HG02973 (cell line): ENCODE measurements around the gene PLEKHH3.
A peak's percentile ranks its signal among the peaks of the same experiment; 100 is the strongest.

Source experiments
- ATAC-seq: cut with Tn5 transposase; IDR thresholded peaks from one replicate; pipeline ENCODE4 v1.9.1; 2021; ENCODE audit warnings: moderate library complexity; ENCODE audit not compliant: unreplicated experiment

The PLEKHH3 gene, protein sequence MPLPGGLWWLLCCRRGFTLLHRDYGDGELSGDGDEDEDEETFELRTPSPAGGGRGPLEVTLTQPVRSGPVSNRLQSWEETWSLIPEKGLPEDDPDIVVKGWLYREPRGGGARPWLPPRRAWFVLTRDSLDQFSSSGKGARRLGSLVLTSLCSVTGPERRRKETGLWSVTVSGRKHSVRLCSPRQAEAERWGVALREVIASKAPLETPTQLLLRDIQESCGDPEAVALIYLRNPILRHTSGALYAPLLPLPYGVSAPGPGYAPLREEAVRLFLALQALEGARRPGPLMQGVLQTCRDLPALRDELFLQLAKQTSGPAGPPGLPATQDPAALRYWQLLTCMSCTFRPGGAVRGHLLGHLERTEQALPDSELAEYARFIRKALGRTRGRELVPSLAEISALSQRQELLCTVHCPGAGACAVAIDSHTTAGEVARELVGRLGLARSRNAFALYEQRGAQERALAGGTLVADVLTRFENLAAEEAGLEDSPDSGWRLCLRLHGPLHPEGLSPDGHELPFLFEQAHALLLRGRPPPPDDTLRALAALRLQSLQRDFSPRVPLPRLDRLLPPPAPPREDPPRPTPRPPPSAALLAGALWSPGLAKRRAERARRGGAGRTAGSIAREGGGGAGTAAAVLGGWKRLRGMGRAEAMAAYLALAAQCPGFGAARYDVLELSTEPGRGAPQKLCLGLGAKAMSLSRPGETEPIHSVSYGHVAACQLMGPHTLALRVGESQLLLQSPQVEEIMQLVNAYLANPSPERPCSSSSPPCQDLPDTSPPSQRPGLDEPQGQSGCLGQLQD

GRCh38 chr17:42676424-42677011, at the start of gene PLEKHH3:
Gene PLEKHH3, minus strand, starts transcription at chr17:42676994. Its CDS starts 431 bp downstream, at chr17:42676563.
- ATAC-seq: no peak

GRCh38 chr17:42725143-42725542, 48.3 kb upstream of the PLEKHH3 start:
- ATAC-seq: no peak

DNA sequence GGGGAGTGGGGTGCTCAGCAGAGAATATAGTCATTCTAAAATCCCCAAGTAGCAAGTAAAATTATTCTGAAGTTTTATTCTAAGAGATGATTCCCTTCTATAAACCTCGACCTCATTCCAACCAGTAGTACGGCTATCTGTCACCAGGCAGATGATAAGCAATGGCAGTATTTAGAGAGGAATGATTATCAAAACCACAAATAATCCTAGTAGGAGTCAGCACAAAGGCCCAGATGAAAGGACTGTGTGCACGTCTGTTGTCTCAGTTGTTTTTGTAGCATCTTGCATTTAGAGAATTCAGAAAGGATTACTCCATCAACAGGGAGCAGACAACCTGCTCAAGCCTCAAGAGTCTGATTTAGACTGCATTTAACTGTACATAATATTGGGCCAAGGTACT, 46.8 kb upstream of the PLEKHH3 start:
- ATAC-seq: no peak

DNA sequence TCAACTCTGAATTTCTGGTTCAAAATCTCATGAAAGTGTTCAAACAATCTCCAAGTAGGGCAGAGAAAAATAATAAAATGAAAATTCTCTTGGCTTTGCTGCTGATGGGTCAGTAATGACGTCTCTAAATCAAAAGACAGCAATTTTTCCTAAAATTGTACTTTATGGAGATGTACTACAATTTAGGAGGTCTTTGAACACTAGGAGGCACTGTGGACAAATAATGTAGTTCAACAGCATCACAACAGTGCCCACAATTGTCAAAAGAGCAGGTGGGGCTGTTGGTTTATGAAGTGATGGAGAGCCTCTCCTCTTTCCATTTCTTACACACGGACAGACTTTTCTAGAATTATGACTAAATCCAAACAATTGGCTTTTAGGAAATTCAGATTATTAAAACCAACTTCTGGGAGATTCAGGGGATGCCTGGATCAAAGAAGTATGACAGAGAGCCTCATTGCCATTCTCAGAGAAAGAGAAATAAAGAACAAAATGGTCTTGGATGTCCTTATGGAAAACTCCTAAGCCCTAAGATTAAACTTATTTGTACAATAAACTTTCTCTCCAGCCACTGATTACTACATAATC, 44.3 kb upstream of the PLEKHH3 start:
- no peak for ATAC-seq

- no peak for ATAC-seq
These were observed 32.8 kb upstream of the PLEKHH3 start for GRCh38 chr17:42709561-42709960.

DNA sequence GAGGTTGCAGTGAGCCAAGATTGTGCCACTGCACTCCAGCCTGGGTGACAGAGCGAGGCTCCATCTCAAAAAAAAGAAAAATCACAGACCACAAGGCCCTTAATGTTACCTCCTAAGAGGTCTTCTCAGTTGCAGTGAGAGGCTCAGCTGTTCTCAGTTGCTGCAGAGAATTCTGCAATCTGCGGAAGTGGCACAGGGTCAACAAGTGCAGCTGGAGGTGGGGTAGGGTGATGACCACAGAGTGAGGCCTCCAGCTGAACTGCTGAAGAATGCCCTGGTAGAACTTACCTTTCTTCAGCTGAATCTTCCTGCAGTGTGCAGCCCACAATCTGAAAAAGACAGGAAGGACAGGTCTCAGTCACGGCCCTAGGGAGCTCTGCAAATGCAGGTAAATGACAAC, 31.8 kb upstream of the PLEKHH3 start:
- no peak for ATAC-seq

DNA sequence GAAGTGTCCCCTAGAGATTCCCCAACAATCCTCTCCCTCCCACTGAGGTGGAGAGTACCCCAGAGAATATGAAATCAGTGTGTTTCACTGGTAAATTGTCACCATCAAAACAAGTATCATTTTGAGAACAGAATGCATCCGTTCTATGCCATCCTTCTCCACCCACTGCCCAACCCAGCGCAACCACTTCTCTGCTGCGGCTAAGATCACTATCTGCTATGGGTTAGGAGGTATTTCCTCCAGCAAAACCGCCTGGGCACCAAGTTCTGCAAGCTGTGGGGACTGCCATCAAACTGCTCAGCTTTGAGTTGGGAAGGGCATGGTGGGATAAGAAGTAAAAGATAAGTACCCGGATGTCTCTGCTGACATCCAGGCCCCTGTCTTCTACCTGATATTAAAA, 29.9 kb upstream of the PLEKHH3 start:
- no peak for ATAC-seq

DNA sequence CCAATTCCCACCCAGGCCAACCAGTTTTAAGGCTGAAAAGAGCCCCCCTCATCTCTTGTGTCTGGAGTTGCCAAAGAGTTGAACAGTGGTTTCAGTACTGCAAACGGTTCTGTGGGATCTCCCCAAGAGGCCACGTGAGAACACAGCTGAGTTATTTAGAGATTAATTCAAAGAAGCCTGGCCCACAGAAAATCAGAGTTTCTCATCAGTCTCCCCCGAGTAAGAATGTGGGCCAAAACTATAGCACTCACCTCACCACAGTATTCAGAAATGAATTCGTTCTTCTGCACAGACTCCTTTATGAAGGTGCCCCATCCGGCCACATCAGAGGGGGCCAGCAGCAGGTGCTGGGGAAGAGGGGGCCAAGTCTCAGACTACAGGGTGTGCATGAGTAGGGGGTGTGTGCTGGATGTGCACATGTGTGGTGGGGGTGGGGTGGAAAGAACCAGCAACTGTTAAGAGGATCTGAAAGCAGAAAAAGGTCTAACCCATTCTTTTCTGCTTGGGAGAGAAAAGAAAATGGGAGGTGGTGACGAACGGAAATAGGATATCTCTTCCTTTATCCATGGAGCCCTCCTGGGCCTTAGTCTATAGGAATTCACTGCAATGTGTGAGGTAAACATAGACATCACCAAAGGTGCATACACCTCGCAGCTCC, 28.2 kb upstream of the PLEKHH3 start:
- ATAC-seq: peak; percentile 66

DNA sequence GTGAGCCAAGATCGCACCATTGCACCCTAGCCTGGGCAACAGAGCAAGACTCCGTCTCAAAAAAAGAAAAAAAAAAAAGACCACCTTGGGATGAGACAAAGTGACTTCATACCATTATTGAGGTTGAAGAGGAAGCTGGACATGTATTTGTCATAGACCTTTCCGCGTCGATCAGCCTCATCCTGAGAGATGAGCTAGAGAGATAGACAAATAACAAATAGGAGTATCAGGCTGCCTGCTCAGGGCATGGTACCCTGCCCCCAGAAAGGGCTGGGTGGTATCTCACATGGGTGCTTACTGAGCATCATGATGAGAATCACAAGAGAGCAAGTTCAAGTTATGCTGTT, 27.7 kb upstream of the PLEKHH3 start:
- peak; percentile 11 for ATAC-seq

- ATAC-seq: no peak
These were observed 25.7 kb upstream of the PLEKHH3 start for GRCh38 chr17:42702446-42702845.

DNA sequence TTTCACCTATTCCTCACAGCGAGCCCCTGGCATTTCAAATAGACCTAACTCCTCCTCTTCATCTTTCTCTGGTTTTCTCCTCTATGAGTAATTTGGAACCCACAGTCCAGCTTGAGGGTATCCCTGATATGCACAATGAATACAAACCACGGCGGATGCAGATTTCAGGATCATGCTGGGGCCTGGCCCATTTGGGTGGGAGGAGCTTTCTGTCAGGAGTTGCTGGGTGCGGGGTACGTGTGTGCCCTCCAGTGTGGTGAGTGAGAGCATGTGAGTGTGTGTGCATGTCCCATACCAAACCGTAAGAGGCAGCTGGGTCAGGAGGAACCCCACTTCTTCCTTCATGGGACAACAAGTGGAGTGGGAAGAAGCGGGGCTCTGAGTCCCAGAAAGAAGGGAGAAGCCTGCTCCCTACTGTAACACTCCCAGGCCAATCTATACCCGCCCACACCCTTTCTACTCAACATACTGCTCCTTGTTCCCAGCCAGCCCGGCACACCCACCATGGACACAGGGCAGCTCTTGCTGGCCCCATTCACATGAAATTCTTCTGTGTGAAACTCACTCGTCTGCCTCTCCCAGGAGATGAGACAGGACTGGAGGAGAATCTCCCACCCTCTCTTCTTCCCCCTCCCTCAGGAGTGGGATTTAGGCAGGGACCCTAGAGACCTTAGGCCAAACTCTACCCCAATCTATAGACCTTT, 23.9 kb upstream of the PLEKHH3 start:
- ATAC-seq: no peak

GRCh38 chr17:42699415-42699740, 22.6 kb upstream of the PLEKHH3 start:
- no peak for ATAC-seq

DNA sequence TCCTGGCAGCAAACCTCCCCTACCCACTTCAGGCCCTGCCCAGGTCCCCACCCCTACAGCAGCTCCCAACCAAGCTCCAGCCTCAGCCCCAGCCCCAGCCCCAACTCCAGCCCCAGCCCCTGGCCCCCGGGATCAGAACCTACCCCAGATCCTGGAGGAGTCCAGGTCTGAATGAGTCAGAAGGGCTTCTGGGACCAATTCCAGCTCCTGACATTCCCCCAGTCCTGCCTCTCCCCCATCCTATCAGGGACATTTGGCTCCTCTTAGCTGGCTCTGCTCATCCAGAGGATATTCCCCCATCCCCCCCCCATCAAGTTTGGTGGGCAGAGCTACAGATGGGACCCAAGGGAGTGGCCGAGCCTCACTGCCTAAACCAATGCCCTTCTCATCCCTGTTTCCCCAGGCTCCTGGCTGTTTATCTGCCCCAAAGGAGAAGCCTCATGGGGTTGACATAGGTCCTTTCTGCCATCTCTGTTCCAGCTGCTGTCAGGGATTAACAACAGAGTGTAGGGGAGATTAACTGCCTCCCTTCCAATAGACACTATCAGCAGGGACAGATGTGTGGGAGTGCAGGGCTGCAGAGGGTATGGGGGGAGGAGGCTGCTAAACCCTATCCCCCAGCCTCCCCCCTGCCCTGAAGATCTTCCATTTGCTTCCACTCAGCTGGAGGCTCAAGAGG, 22.1 kb upstream of the PLEKHH3 start:
- no peak for ATAC-seq

- no peak for ATAC-seq
These were observed 20.5 kb upstream of the PLEKHH3 start for GRCh38 chr17:42697108-42697811.

- ATAC-seq: no peak
These were observed 18.7 kb upstream of the PLEKHH3 start for GRCh38 chr17:42695500-42695899.

DNA sequence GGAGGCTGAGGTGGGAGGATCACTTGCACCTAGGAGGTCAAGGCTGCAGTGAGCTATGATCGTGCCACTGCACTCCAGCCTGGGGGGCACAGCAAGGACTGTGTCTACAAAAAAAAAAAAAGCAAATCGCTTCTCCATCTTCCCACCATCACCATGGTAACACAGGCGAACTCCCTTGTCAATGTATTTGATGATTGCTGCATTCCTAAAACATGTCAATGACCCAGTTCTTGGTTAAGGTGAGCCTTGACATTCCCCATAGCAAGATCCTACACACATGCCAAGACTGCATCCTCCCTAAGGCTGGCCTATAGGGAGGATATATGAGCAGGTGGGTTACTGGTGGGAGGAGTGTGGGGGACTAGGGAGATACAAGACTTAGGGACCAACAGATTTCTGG, 17.7 kb upstream of the PLEKHH3 start:
- no peak for ATAC-seq

DNA sequence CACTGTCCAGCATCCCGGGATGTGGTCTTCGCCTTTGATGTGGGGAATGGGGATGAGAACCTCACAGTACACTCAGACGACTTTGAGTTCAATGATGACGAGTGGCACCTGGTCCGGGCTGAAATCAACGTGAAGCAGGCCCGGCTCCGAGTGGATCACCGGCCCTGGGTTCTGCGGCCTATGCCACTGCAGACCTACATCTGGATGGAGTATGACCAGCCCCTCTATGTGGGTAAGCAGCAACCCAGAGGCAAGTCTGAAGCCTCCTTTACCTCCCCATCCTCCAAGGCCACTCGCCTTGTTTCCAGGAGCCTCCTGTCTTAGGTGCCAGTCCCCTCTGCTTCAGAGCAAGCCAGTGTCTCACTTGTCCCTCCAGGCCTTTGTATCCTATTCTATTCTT, 15.7 kb upstream of the PLEKHH3 start:
- no peak for ATAC-seq

- no peak for ATAC-seq
These were observed 14.3 kb upstream of the PLEKHH3 start for GRCh38 chr17:42691021-42691545.

- ATAC-seq: no peak
These were observed 13.8 kb upstream of the PLEKHH3 start for GRCh38 chr17:42690596-42690995.
